Upper lobe of left lung (tissue), 4 donors: ENCODE data around the gene ATP2A1.

Source experiments
- EP300 ChIP-seq, 4 donors: sonication (generic); formaldehyde crosslinking; IDR thresholded peaks; one replicate each; pipeline ENCODE4 v1.5.1; 2017; ENCODE audit warnings: antibody characterized with exemption in 4 of 4, control low read depth in 2 of 4
- POLR2A ChIP-seq, 4 donors: fragments of 450-650 bp; IDR thresholded peaks; one replicate each; pipeline ENCODE4 v1.5.1; 2016 to 2017; ENCODE audit warnings: antibody characterized with exemption in 4 of 4, mild to moderate bottlenecking in 2 of 4
- POLR2AphosphoS5 ChIP-seq, 2 donors: sonication (generic); formaldehyde crosslinking; IDR thresholded peaks; one replicate each; pipeline ENCODE4 v1.5.1; 2017; ENCODE audit warnings: antibody characterized with exemption in 2 of 2
- TF ChIP-seq, protein P1 (sequence below), 6 experiments: fragments of 450-650 bp in 4 of 6; fragments of 200-600 bp in 2 of 6; sonication (generic) in 2 of 6; IDR thresholded peaks; one replicate each; pipeline ENCODE4 v1.5.1; 2016 to 2019; ENCODE audit warnings: antibody characterized with exemption in 6 of 6

DNA sequence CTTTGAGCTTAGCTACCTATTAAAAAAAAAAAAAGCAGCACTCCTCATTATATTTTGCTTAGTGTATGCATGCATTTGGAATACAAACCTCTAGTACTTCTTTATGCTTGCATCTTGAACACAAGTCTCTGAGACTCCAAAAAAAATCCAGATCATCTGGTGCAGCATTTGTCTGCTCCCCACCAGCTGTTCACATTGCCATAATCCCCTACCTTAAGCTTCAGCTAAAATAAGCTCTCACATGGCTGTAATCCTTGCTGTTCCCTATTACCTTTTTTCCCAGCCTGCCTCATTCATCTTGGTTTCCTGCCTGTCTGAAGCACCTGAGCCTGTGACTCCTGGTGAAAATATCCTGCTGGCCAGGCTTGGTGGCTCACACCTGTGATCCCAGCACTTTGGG is 65.0 kb downstream of the ATP2A1 start:
- TF ChIP-seq, protein P1, sequence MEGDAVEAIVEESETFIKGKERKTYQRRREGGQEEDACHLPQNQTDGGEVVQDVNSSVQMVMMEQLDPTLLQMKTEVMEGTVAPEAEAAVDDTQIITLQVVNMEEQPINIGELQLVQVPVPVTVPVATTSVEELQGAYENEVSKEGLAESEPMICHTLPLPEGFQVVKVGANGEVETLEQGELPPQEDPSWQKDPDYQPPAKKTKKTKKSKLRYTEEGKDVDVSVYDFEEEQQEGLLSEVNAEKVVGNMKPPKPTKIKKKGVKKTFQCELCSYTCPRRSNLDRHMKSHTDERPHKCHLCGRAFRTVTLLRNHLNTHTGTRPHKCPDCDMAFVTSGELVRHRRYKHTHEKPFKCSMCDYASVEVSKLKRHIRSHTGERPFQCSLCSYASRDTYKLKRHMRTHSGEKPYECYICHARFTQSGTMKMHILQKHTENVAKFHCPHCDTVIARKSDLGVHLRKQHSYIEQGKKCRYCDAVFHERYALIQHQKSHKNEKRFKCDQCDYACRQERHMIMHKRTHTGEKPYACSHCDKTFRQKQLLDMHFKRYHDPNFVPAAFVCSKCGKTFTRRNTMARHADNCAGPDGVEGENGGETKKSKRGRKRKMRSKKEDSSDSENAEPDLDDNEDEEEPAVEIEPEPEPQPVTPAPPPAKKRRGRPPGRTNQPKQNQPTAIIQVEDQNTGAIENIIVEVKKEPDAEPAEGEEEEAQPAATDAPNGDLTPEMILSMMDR (IDR thresholded peaks at IDR 0.05): no peak
- TF ChIP-seq POLR2A (IDR thresholded peaks at IDR 0.05) (no peak), POLR2AphosphoS5 (IDR thresholded peaks at IDR 0.05) (no peak), EP300 (IDR thresholded peaks at IDR 0.05) (no peak)
